A549 treated with CORT108297 at 1 μM for 4 hours (cell line): Measurements from ENCODE around the gene AP1M1. TPM values are rescaled to one million over a fixed set of nuclear protein-coding genes. Genes with fewer than 3 reads are reported as not detected.

Source experiments
- total RNA-seq: library from RNA; stranded (reverse); fragments of 200-300 nt; extraction: Qiagen RNA extraction; gene quantifications from 5 replicates; pipeline ENCODE4 v1.2.3, GENCODE V29; 2022

AP1M1 gene
- total RNA-seq: 61.7 to 71.0 TPM (median 68.2 TPM) in 5 replicates

DNA sequence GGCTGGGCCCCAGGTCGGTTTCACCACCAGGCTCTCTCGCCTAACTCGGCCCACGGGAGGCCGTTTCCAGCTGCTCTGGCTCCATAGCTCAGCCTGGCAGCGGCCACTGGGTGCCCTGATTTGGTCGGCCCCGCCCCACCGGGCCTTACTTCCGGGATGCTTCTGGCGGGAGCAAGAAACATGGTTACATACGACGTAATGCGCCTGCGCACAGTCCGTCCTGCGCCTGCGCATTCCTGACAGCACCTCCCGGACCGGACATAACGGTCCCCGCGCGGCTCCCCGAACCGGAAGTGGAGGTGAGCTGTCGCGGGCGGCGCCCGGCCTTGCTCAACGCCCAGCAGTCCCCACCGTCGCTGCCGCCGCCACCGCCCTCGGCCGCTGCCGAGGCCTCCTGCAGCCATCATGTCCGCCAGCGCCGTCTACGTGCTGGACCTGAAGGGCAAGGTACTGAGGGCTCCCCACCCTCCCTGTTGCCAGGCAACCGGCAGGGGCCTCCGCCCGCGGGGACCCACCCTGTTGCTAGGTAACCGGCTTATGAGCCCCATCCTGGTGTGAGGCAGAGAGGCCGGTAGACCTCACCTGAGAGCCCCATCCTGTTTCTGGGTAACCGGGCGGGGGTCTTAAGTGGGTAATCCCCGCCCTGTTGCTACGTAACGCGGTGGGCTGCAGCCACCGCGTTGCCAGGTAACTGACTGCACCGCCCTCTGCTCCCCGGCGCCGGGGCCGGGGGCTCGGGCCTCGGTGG, at the start of gene AP1M1:
Gene AP1M1, plus strand, starts transcription at position 290 of the 748 bp plus-strand sequence. Its CDS starts 116 bp downstream, at position 406.

DNA sequence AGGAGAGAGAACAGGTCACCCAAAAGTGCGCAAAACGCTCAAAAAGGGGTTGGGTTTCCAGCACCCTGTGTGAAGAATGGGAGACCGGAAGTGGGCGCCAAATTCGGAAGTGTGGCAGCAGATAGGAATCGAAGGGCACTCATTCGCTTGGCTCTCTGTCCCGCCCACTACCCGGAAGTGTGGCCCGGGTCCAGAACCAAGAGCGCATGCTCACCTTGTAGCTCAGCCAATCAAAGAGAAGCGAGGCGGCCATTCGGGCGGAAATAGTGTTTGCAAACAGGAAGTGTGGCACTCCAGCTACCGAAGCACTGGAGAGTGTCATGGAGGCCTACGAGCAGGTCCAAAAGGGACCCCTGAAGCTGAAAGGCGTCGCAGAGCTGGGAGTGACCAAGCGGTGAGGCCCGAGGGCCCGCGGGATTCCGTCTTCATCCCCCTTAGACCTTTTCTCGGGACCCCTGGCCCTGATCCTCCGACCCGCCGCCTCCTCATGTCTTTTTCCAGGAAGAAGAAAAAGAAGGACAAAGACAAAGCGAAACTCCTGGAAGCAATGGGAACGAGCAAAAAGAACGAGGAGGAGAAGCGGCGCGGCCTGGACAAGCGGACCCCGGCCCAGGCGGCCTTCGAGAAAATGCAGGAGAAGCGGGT, 12.5 kb upstream of the AP1M1 start, which contains the start of gene FAM32A:
Gene FAM32A, plus strand, starts transcription at position 288 of the 645 bp plus-strand sequence. Its CDS starts 33 bp downstream, at position 321.

Other genes starting within 250 kb of the AP1M1 start
- not detected in 5 replicates for gene OR10H4, start 248.9 kb upstream of the AP1M1 start, total RNA-seq
- gene TPM4, start 121.4 kb upstream of the AP1M1 start, total RNA-seq: 356 to 490 TPM (median 415 TPM) in 5 replicates
- gene RAB8A, start 86.0 kb upstream of the AP1M1 start, total RNA-seq: 41.9 to 90.5 TPM (median 46.1 TPM) in 5 replicates
- gene HSH2D, start 54.2 kb upstream of the AP1M1 start, total RNA-seq: 0.06 TPM in 1 of 5 replicates, not detected in the others
- gene CIB3, start 24.4 kb upstream of the AP1M1 start, total RNA-seq: not detected in 5 replicates
- 90.8 to 96.7 TPM (median 92.8 TPM) in 5 replicates for gene FAM32A, start 12.5 kb upstream of the AP1M1 start, total RNA-seq
- 15.9 to 26.8 TPM (median 24.3 TPM) in 5 replicates for gene KLF2, start 126.9 kb downstream of the AP1M1 start, total RNA-seq